Panc1 (cell line): Measurements from ENCODE around the gene CRYAA. TPM values are rescaled to one million over a fixed set of nuclear protein-coding genes. Genes with fewer than 3 reads are reported as not detected.

ENCODE experiments used
- ATAC-seq: fragments of 200-7000 bp; cut with Tn5 transposase; 2 replicates; pipeline ENCODE4 v1.9.1; 2020; ENCODE audit warnings: mild to moderate bottlenecking, moderate library complexity
- BruUV-seq: library from RNA; stranded (reverse); fragments of 400-500 nt; replicated peaks from 2 replicates; lab custom pipeline; 2021; lab: Mats Ljungman, UMichigan
- CTCF ChIA-PET: fragments of 300-600 bp; sonication (Branson Sonifier 250); formaldehyde crosslinking; loops from one replicate; lab custom pipeline; 2022; ENCODE audit warnings: antibody characterized with exemption; lab: Charles Lee
- POLR2A ChIA-PET: fragments of 300-600 bp; sonication (Branson Sonifier 250); formaldehyde crosslinking; loops from one replicate; lab custom pipeline; 2022; ENCODE audit warnings: antibody characterized with exemption; lab: Charles Lee
- DNase-seq: peaks from one replicate; pipeline ENCODE4 v3.0.0-alpha.2; 2010; ENCODE audit warnings: low read depth, low spot score
- H3K27ac ChIP-seq: 2 replicates; pipeline ENCODE4 v1.5.1; 2011; ENCODE audit warnings: mild to moderate bottlenecking, low read length, inconsistent platforms
- H3K27me3 ChIP-seq: fragments of 200-500 bp; sonication (Bioruptor generic); 2 replicates; pipeline ENCODE4 v1.6.0; 2014; ENCODE audit warnings: low read length, inconsistent platforms; ENCODE audit not compliant: control insufficient read depth, insufficient read depth
- H3K36me3 ChIP-seq: fragments of 200-500 bp; sonication (Bioruptor generic); 2 replicates; pipeline ENCODE4 v1.5.1; 2014; ENCODE audit warnings: inconsistent platforms, mild to moderate bottlenecking, low read length, moderate library complexity; ENCODE audit not compliant: control insufficient read depth, insufficient read depth
- H3K4me1 ChIP-seq: 2 replicates; pipeline ENCODE4 v1.5.1; 2011; ENCODE audit warnings: inconsistent platforms, mild to moderate bottlenecking, low read length, moderate library complexity; ENCODE audit not compliant: control insufficient read depth, insufficient read depth
- H3K4me3 ChIP-seq, 2 experiments: 2 replicates each; pipeline ENCODE4 v1.5.1; 2011 to 2012; ENCODE audit warnings: low read depth in 2 of 2, low read length in 2 of 2, mild to moderate bottlenecking in 2 of 2, inconsistent platforms in 1 of 2, moderate library complexity in 1 of 2
- H3K9me3 ChIP-seq: fragments of 200-500 bp; sonication (Bioruptor generic); 2 replicates; pipeline ENCODE4 v1.5.1; 2014; ENCODE audit warnings: low read depth, mild to moderate bottlenecking, inconsistent platforms, low read length, moderate library complexity; ENCODE audit not compliant: control insufficient read depth, insufficient read depth
- CTCF ChIP-seq: fragments of 450-650 bp; IDR thresholded peaks from 2 replicates; pipeline ENCODE4 v1.5.1; 2017; ENCODE audit warnings: mild to moderate bottlenecking
- POLR2AphosphoS5 ChIP-seq: IDR thresholded peaks from 2 replicates; pipeline ENCODE4 v1.6.1; 2012; ENCODE audit warnings: mild to moderate bottlenecking, low read depth, low read length, moderate library complexity
- REST ChIP-seq, 2 experiments: IDR thresholded peaks; 2 replicates each; pipeline ENCODE4 v1.6.1; 2011 to 2012; ENCODE audit warnings: low read depth in 2 of 2, control low read depth in 1 of 2, low read length in 1 of 2, mild to moderate bottlenecking in 1 of 2, moderate library complexity in 1 of 2; ENCODE audit not compliant: insufficient read depth in 1 of 2
- SIN3A ChIP-seq: IDR thresholded peaks from 2 replicates; pipeline ENCODE4 v1.6.1; 2012; ENCODE audit warnings: low read depth, mild to moderate bottlenecking, low read length, moderate library complexity, borderline replicate concordance; ENCODE audit not compliant: insufficient read depth
- TCF7L2 ChIP-seq: IDR thresholded peaks from 2 replicates; pipeline ENCODE4 v1.6.1; 2011; ENCODE audit warnings: mild to moderate bottlenecking, low read depth, low read length, inconsistent platforms
- in situ Hi-C: cut with HindIII; loops from 2 replicates; pipeline ENCODE4 v1.10.0; 2016; ENCODE audit warnings: low sequenced_read_pairs, low pct_unique_long_range_greater_than_20kb
- intact Hi-C: fragments of 100-400 bp; cut with micrococcal nuclease; formaldehyde crosslinking; loops from one replicate; pipeline ENCODE4 v1.10.0; 2022; ENCODE audit not compliant: unreplicated experiment
- total RNA-seq: library from RNA; stranded (reverse); gene quantifications from one replicate; pipeline ENCODE4 v1.2.1, GENCODE V29; 2021; ENCODE audit not compliant: unreplicated experiment

CRYAA gene
- total RNA-seq, 1 experiment from 2014 or later, result 2.1 TPM

- DNase-seq (no peak), ATAC-seq (no peak)
- Histone ChIP-seq H3K4me1 (no peaks in the 10 kb centered on the region), H3K27ac (no peak overlapping the region), H3K27me3 (no peaks in the 10 kb centered on the region), H3K9me3 (no peaks in the 10 kb centered on the region), H3K36me3 (no peaks in the 10 kb centered on the region), H3K4me3 (no peak overlapping the region)
- BruUV-seq, result no TSS peak
- intact Hi-C loops, result no loop called here
- TF ChIP-seq CTCF, result no peak
- no peak for TF ChIP-seq SIN3A
- no peak for TF ChIP-seq TCF7L2
- TF ChIP-seq REST (IDR thresholded peaks at IDR 0.05; ENCODE audit: insufficient read depth in 1 of 2, low read depth in 2 of 2, low read length in 1 of 2), result no peak
- TF ChIP-seq POLR2AphosphoS5, result no peak
- ChIA-PET POLR2A (no interaction called here), CTCF (interaction anchor here (0.5 kb wide), 1 partner anchor 426 kb away, joined by 3 read pairs; no protein-coding TSS in a partner anchor)
- in situ Hi-C loops, result no loop called here
Measured at GRCh38 chr21:43211760-43212115, 42.9 kb downstream of the CRYAA start.

Other genes starting within 250 kb of the CRYAA start
- 0.05 TPM for gene ERVH48-1, start 243.4 kb upstream of the CRYAA start, total RNA-seq
- gene PKNOX1, start 194.4 kb upstream of the CRYAA start, total RNA-seq, result 16.5 TPM
- 62.5 TPM for gene CBS, start 93.2 kb upstream of the CRYAA start, total RNA-seq
- 22.8 TPM for gene U2AF1, start 61.4 kb upstream of the CRYAA start, total RNA-seq